ENCODE results near the gene CDK7.

The CDK7 gene

GRCh38 chr5:69234457-69235268 lies at the start of gene CDK7:
Gene CDK7 (plus strand): TSS chr5:69234886. CDS start chr5:69234976, 90 bp downstream.
- no peaks in the 10 kb centered on the region for H3K27me3 ChIP-seq (replicated peaks; ENCODE audit: insufficient read depth, low read length)
- H3K4me1 ChIP-seq (ENCODE audit: low read length), result peaks cover 8% of the 10 kb centered on the region
- TF ChIP-seq EZH2phosphoT487 (IDR thresholded peaks at IDR 0.05; ENCODE audit: low read length) (no peak), EZH2 (optimal IDR thresholded peaks at IDR 0.05; ENCODE audit: low read depth, low read length) (no peak), CTCF (IDR thresholded peaks at IDR 0.05; ENCODE audit: low read length) (no peak)
- H3K9ac ChIP-seq (ENCODE audit: low read length), result peak within 1 kb of the TSS; percentile 60
- peak within 1 kb of the TSS; percentile 74 for H3K4me3 ChIP-seq (ENCODE audit: low read length)
- H3F3A ChIP-seq (ENCODE audit: insufficient read depth, low read length), result 0 out of 2 replicates have a peak, but pooled peaks cover 3% of the 10 kb centered on the region
- H3K27ac ChIP-seq (ENCODE audit: low read length), result peak within 1 kb of the TSS; percentile 22; the same call in 1 of the 2 replicates
- no peaks in the 10 kb centered on the region for H3K9me3 ChIP-seq (replicated peaks; ENCODE audit: insufficient read depth, low read length)
- peak within 1 kb of the TSS; percentile 85 for H3K4me2 ChIP-seq (ENCODE audit: low read depth, low read length)
- peak; percentile 93 for DNase-seq
- H2AFZ ChIP-seq (ENCODE audit: low read length), result peak within 1 kb of the TSS; percentile 93
- H3K9me2 ChIP-seq (replicated peaks; ENCODE audit: insufficient read depth, low read length), result no peaks in the 10 kb centered on the region
- H3K79me2 ChIP-seq (ENCODE audit: low read length), result peaks cover 35% of the 10 kb centered on the region
- no peaks in the 10 kb centered on the region for H4K20me1 ChIP-seq (ENCODE audit: insufficient read depth, low read length)
- no peaks in the 10 kb centered on the region for H3K36me3 ChIP-seq (replicated peaks; ENCODE audit: insufficient read depth, low read length)

GRCh38 chr5:69187342-69187741 lies 47.3 kb upstream of the CDK7 start:
- Histone ChIP-seq H3F3A (ENCODE audit: insufficient read depth, low read length) (0 out of 2 replicates have a peak, but pooled peaks cover 7% of the 10 kb centered on the region), H4K20me1 (ENCODE audit: insufficient read depth, low read length) (no peaks in the 10 kb centered on the region)

GRCh38 chr5:69188811-69189161 lies 45.9 kb upstream of the CDK7 start:
- H3K9me3 ChIP-seq (replicated peaks; ENCODE audit: insufficient read depth, low read length), result no peaks in the 10 kb centered on the region
- H3K9ac ChIP-seq (ENCODE audit: low read length), result peak overlapping the region; percentile 91
- no peaks in the 10 kb centered on the region for H3K9me2 ChIP-seq (replicated peaks; ENCODE audit: insufficient read depth, low read length)
- no peaks in the 10 kb centered on the region for H3K36me3 ChIP-seq (replicated peaks; ENCODE audit: insufficient read depth, low read length)
- 0 out of 2 replicates have a peak, but pooled peaks cover 7% of the 10 kb centered on the region for H3F3A ChIP-seq (ENCODE audit: insufficient read depth, low read length)
- peak overlapping the region; percentile 82; the same call in 1 of the 2 replicates for H3K27ac ChIP-seq (ENCODE audit: low read length)
- no peaks in the 10 kb centered on the region for H3K27me3 ChIP-seq (replicated peaks; ENCODE audit: insufficient read depth, low read length)
- no peak for TF ChIP-seq EZH2phosphoT487 (IDR thresholded peaks at IDR 0.05; ENCODE audit: low read length)
- TF ChIP-seq EZH2 (optimal IDR thresholded peaks at IDR 0.05; ENCODE audit: low read depth, low read length), result no peak
- TF ChIP-seq CTCF (IDR thresholded peaks at IDR 0.05; ENCODE audit: low read length), result no peak
- peak overlapping the region; percentile 95 for H3K4me2 ChIP-seq (ENCODE audit: low read depth, low read length)
- peak overlapping the region; percentile 92 for H3K4me3 ChIP-seq (ENCODE audit: low read length)
- no peaks in the 10 kb centered on the region for H4K20me1 ChIP-seq (ENCODE audit: insufficient read depth, low read length)
- H2AFZ ChIP-seq (ENCODE audit: low read length), result peak overlapping the region; percentile 100
- H3K4me1 ChIP-seq (ENCODE audit: low read length), result peaks cover 4% of the 10 kb centered on the region; the same call in 1 of the 2 replicates
- 0 out of 2 replicates have a peak, but pooled peaks cover 8% of the 10 kb centered on the region for H3K79me2 ChIP-seq (ENCODE audit: low read length)
- DNase-seq, result no peak

More at GRCh38 chr5:69187342-69187741, 47.3 kb upstream of the CDK7 start:
- Histone ChIP-seq H3K27ac (ENCODE audit: low read length) (no peak overlapping the region), H3K79me2 (ENCODE audit: low read length) (0 out of 2 replicates have a peak, but pooled peaks cover 8% of the 10 kb centered on the region), H2AFZ (ENCODE audit: low read length) (no peak overlapping the region), H3K9me3 (replicated peaks; ENCODE audit: insufficient read depth, low read length) (no peaks in the 10 kb centered on the region), H3K9ac (ENCODE audit: low read length) (no peak overlapping the region), H3K4me3 (ENCODE audit: low read length) (no peak overlapping the region), H3K36me3 (replicated peaks; ENCODE audit: insufficient read depth, low read length) (no peaks in the 10 kb centered on the region), H3K4me2 (ENCODE audit: low read depth, low read length) (no peak overlapping the region), H3K9me2 (replicated peaks; ENCODE audit: insufficient read depth, low read length) (no peaks in the 10 kb centered on the region), H3K27me3 (replicated peaks; ENCODE audit: insufficient read depth, low read length) (no peaks in the 10 kb centered on the region), H3K4me1 (ENCODE audit: low read length) (peaks cover 4% of the 10 kb centered on the region; the same call in 1 of the 2 replicates)
- TF ChIP-seq EZH2phosphoT487 (IDR thresholded peaks at IDR 0.05; ENCODE audit: low read length), result no peak
- no peak for TF ChIP-seq EZH2 (optimal IDR thresholded peaks at IDR 0.05; ENCODE audit: low read depth, low read length)
- TF ChIP-seq CTCF (IDR thresholded peaks at IDR 0.05; ENCODE audit: low read length), result no peak
- no peak for DNase-seq
